Stimulated activated CD4-positive, alpha-beta T cell treated with anti-CD3 and anti-CD28 coated beads, Interleukin-1b, Interleukin-23, amount 100 ng/mL, for 1 hour (primary cell): Measurements from ENCODE around the gene C7orf25.
"Not testable (repeated sequence)": the region's sequence is repeated elsewhere in the genome, so short reads cannot be mapped to it uniquely, and the experiment has no call there.

ENCODE experiments used
- DNase-seq, 2 donors: peaks; one replicate each; pipeline ENCODE4 v3.0.0-alpha.2; 2020; ENCODE audit warnings: low read depth in 2 of 2

Gene C7orf25

DNA sequence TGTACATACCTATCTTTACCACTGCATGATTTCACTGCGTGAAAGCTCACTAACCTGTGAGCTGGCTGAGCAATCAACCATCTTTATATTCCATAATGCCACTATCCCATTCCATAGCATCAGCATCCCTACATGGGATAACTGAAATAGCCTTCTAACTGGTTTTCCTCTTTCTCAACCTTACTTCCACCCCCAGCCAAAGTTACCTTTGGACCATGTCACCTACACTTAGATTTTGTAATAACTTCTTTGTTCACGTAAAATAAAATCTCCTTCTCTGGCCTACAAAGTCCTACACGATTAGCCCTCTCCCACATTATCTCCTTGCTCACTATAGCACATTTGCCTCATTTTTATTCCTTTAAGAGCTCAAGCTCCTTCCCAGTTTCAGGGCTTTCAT lies 17.6 kb upstream of the C7orf25 start:
- no peak for DNase-seq

- no peak for DNase-seq
These were observed 16.9 kb upstream of the C7orf25 start for GRCh38 chr7:42928754-42929153.

DNA sequence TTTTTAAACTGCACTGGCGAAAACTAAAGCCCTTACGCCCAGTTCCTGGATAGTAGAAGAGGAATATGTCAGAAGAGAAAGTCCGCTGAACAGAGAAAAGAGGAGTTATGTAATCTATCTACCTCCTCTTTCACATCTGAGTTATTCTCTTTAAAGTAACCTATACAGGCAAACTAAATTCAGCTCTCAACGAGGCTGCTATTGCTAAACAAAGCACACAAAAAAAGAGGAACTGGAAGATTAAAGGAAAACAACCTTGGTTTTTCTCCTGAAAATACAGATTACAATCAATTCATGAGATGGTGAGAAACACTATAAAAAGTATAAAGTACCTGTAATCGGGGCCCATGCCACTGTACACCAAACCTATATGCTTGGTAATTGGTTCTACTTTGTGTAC lies 14.3 kb upstream of the C7orf25 start:
- DNase-seq = no peak

DNA sequence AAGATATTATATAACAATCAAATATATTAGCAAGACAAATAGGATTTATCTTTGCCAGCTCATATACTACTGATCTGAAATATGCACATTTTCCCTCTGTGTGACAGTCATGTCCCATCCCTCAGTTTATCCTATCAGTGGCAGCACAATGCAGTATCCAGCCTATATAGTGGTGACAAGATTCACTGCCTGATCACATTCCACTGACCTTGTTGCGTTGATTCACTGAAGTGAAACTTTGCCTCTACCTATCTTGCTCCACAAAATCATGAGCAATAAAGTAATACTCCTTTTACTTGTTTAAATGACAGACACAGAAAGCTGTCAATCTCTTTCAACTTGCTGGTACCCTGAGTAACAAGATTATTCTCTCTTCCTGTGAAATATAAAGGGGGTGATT lies 13.8 kb upstream of the C7orf25 start:
- no peak for DNase-seq

- DNase-seq = no peak
These were observed 12.5 kb upstream of the C7orf25 start for GRCh38 chr7:42924223-42924838.

GRCh38 chr7:42922017-42922753 lies 10.3 kb upstream of the C7orf25 start:
- no peak for DNase-seq

GRCh38 chr7:42915356-42915755 lies 3.5 kb upstream of the C7orf25 start:
- no peak for DNase-seq

DNA sequence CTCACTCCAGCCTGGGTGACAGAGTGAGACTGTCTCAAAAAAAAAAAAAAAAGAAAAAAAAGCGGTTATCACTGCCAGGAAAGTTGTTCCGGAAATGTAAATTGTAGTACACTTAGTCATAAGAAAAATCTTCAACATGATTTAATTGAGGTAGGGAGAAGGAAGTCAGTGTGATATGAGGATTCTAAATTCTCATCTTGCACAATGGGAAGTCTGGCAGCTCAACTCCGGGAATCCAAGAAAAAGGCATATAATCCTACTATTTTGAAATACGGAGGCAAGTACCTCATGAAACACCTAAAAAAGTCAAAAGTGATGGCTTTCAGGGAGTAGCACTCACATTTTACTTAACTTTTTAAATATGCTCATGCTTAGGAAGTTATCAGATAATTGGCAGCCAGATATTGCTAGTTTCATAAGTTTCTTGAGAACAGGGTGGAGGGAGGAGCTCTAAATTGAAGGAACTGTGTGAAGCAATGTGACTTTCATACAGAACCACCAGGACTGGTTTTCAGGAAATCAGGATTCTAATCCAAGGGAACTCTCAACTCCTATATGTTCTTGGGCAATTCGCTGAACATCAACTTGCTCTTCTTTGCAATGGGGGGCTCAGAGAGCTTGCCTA lies 2.7 kb upstream of the C7orf25 start:
- no peak for DNase-seq

DNA sequence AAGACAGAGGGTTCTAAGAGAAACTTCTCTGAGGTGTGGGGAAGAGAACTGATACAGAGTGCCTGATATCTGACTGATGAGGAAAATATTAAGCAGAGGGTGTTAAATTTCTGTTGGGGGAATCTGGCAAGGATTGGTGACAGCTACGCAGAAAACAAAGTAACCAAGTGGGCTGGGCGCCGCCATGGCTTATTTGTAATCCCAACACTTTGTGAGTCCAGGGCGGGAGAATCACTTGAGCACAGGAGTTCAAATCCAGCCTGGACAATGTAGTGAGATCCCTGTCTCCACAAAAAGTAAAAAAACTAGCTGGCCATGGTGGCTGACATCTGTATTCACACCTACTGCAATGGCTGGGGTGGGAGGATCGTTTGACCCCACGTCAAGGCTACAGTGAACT lies 2.1 kb upstream of the C7orf25 start:
- no peak for DNase-seq

- DNase-seq = no peak
These were observed 1.7 kb upstream of the C7orf25 start for GRCh38 chr7:42913591-42913990.

GRCh38 chr7:42910306-42910705 lies 1.6 kb downstream of the C7orf25 start:
- no peak for DNase-seq

DNA sequence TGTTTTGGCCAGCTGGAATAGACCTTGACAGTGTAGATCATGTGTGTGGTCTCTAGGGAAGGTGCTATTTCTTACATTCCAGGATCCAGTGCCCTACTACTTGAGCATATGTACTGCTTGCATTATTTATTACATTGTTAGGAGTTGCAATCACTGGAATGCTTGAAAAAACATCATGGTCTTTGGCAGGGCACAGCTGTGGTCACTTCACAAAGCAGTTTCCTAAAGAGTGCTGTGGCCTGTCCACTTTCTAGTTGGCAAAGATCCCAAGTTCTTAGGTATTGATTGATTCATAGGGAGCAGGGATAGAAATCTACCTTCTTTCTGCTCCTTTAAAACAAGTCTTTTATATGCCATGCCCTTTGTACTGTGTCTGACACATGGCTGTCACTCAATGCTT lies 4.6 kb downstream of the C7orf25 start:
- no peak for DNase-seq

- no peak for DNase-seq
These were observed 5.7 kb downstream of the C7orf25 start for GRCh38 chr7:42906181-42906580.

DNA sequence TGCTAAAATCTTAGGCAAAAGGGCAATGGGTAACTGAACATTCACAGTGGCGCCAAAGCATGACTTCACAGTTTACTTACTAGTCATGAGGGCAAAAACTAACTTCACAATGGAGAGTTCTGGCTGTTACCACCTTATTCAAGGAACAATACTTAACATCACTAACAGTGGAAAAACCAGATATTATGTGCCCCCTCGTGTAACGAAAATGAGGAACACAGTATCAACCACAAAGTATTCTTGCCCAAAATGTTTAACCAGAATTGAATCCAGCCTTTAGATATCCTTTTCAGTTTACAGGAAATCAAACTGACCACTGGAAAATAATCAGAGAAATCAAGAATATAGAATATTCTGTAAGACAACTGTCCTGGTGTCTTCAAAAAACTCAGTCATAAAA lies 9.5 kb downstream of the C7orf25 start:
- DNase-seq = no peak

DNA sequence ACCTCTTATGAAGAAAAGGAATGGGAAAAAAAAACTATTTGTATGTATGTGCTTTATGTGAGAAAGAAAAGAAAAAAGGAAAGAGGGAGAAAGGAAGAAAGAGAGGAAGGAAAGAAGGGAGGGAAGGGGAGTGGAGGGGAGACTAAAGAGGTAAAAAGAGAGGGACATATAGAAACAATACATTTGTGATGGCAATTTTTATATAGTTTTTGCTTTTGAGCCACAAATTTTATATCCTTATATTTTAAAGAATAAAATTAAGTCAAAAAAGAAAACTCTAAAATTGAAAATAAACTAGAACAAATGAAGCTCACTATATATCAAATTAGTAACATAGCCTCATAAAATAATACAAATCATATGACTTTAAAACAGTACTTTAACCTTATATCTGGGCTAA lies 11.0 kb downstream of the C7orf25 start:
- no peak for DNase-seq

DNA sequence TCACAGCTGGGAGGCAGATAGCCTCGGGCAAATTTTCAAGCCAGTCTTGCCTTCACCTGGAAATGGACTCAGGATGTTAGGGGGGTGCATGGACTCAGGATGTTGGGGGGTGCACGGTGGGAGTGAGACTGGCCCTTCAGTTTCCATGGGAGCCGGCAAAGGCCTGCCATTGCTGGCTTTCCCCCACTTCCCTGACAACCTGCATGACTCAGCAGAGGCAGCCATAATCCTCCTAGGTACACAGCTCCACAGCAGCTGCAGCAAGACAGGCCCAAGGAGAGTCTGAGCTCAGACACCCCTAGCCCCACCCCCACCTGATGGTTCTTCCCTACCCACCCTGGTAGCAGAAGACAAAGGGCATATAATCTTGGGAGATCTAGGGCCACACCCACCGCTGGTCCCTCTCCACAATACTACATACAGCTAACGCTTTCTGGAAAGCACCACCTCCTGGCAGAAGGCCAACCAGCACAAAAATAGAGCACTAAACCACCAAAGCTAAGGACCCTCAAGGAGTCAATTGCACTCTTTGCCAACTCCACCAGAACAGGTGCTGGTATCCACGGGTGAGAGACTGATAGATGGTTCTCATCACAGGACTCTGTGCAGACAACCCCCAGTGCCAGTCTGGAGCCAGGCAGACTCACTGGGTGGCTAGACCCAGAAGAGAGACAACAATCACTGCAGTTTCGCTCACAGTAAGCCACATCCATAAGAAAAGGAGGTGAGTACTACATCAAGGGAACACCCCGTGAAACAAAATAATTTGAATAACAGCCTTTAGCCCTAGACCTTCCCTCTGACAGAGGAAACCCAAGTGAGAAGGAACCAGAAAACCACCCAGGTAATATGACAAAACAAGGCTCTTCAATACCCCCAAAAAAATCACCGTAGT lies 18.3 kb downstream of the C7orf25 start:
- DNase-seq = no peak

GRCh38 chr7:42886893-42887505 lies 24.9 kb downstream of the C7orf25 start:
- no peak for DNase-seq

GRCh38 chr7:42886129-42886528 lies 25.7 kb downstream of the C7orf25 start:
- no peak for DNase-seq

GRCh38 chr7:42885183-42885582 lies 26.7 kb downstream of the C7orf25 start:
- DNase-seq = not testable (repeated sequence)

- DNase-seq = no peak
These were observed 27.9 kb downstream of the C7orf25 start for GRCh38 chr7:42883950-42884349.

GRCh38 chr7:42880392-42880791 lies 31.5 kb downstream of the C7orf25 start:
- DNase-seq = no peak

DNA sequence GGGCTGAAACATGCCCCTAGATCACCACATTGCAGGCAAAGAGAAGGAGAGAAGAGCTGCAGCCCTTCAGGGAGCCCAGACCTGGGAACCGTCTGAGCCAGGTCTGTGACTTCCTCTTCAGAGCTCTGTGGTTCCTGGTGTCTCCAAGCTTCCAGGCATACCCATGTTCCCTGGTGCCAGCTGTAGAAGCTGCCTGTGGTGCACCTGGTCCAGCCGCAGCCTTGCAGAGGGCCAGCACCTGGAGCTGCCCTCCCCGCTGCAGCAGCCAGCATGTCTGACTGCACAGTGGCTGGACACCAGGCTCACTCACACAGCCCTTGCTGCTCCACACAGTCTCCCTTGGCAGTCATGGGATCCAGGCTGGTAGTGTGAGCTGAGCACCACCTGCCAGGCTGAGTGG lies 33.6 kb downstream of the C7orf25 start:
- no peak for DNase-seq
